AG10803 (cell line): Measurements from ENCODE around the gene SAMD14.

ENCODE experiments used
- DNase-seq: peaks from one replicate; pipeline ENCODE4 v3.0.0; 2010; ENCODE audit warnings: low read depth
- H3K4me3 ChIP-seq: 2 replicates; pipeline ENCODE4 v1.5.1; 2011; ENCODE audit warnings: mild to moderate bottlenecking, low read length, control low read depth
- CTCF ChIP-seq: conservative IDR thresholded peaks from 2 replicates; pipeline ENCODE4 v1.5.1; 2011; ENCODE audit warnings: mild to moderate bottlenecking, low read length, control low read depth, inconsistent platforms

Gene SAMD14

GRCh38 chr17:50122945-50123344, 7.0 kb downstream of the SAMD14 start:
- TF ChIP-seq CTCF = no peak
- no peak for DNase-seq
- H3K4me3 ChIP-seq = no peak overlapping the region

DNA sequence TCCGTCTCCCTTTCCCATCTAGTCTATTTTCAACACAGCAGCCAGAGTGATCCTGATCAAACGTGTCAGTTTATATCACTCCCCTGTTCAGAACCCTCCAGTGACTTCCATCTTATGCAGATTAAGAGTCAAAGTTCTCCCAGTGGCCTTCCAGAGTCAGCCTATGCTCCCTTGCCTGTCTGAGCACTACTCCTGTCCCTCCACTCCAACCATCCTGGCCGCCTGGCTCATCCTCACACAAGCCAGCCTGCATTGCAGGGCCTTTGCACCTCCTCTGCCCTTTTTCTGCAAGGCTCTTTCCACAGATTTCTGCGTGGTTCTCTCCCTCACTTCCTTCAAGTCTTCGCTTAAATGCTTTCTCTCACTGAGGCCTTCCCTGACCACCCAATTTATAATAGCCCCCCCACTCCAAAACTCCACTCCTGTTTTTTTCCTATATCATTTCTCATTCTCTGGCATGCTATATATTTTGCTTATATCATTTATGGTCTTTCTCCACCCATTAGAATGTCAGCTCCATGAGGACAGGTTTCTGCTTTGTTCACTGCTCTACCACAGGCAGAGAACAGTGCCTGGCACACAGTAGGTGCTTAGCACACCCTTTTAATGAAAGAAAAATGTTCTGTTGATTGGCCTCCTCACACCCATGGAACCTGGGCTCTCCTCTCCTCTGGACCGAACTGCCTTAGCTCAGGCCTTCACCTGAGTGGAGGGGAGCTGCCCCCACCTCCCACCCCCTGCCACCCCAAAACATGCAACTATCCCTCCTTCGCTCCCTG, 9.3 kb downstream of the SAMD14 start:
- DNase-seq = no peak
- no peak for TF ChIP-seq CTCF
- no peak overlapping the region for H3K4me3 ChIP-seq

DNA sequence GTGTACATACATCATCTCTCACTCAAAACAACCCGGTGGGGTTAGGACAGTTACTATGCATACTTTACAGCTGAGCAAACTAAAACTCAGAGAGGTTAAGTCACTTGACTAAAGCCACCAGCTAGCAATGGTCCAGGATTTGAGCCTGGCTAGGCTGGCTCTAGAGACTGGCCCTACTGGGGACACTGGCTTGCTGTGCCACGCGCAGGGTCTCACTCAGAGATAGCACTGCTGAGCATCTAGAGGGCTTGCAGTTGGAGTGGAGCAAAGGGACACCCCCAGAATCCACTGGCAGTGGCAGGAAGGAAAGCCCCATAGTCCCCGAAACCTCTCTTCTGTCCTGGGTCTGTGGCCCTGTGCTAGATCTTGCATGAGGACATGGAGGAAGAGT, 11.1 kb downstream of the SAMD14 start:
- DNase-seq = no peak
- H3K4me3 ChIP-seq = no peak overlapping the region
- no peak for TF ChIP-seq CTCF

GRCh38 chr17:50118076-50118827, 11.7 kb downstream of the SAMD14 start:
- no peak for DNase-seq
- TF ChIP-seq CTCF = no peak
- no peak overlapping the region for H3K4me3 ChIP-seq

DNA sequence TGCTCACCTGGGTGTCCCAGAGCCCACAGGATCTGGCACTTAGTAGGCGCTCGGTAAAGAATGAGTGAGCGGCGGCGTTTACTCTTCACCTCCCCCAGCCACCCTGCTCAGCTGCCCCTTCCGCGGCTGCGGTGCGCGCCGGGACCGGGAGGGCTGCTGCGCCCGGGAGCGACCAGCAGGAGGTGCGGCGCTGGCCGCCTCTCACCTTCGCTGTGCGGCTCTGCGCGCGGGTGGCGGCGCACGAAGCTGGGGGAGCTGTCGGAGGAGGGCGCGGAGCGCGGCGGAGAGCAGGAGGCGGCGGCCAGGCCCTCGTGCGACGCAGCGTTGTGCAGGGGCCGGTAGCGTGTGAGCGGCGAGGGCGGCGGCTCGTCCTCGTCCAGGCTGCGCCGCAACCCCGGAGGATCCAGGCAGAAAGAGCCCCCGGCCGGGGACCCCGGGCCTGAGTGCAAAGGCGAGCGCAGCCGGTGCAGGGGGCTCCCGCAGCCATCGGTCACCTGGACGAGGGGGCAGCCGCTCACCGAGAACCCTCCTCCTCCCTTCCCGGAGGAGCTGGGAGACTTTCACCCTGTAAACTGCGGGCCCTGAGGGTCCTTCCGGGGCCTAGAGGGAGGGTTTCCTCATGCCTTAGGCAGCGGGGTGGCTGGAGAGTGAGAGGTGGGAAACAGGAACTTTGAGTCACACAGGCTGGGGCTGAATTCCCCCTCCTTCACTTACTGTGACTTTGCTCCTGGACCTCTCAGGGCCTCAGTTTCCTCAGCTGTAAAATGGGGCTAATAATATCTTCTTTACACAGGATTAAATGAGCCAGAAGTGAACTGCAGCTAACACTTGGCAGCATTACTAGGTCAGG, 12.5 kb downstream of the SAMD14 start:
- H3K4me3 ChIP-seq = no peak overlapping the region
- TF ChIP-seq CTCF = peak; percentile 48
- peak; percentile 44 for DNase-seq

GRCh38 chr17:50115756-50116155, 14.2 kb downstream of the SAMD14 start:
- no peak for DNase-seq
- no peak overlapping the region for H3K4me3 ChIP-seq
- TF ChIP-seq CTCF = no peak
